ENCODE data around the gene P3H4. TPM values are rescaled to one million over a fixed set of nuclear protein-coding genes. Genes with fewer than 3 reads are reported as not detected.
A peak's percentile ranks its signal among the peaks of the same experiment; 100 is the strongest.

The P3H4 gene
- total RNA-seq, 6 donors from 2014 or later, result 5.8 to 26.2 (median 8.9) TPM

- no peak for ATAC-seq (ENCODE audit: low FRiP score in 2 of 2)
- Histone ChIP-seq H3K4me1 (peaks cover 49 to 81% (median 66%) of the 10 kb centered on the region in 4 donors), H3K36me3 (no peaks in the 10 kb centered on the region), H3K27ac (peak overlapping the region; percentile 91 to 96 (median 92)), H3K9me3 (no peaks in the 10 kb centered on the region), H3K27me3 (no peaks in the 10 kb centered on the region), H3K4me3 (peak overlapping the region in 3 of 4 donors; percentile 63 to 80 (median 75))
- TF ChIP-seq, protein P1, sequence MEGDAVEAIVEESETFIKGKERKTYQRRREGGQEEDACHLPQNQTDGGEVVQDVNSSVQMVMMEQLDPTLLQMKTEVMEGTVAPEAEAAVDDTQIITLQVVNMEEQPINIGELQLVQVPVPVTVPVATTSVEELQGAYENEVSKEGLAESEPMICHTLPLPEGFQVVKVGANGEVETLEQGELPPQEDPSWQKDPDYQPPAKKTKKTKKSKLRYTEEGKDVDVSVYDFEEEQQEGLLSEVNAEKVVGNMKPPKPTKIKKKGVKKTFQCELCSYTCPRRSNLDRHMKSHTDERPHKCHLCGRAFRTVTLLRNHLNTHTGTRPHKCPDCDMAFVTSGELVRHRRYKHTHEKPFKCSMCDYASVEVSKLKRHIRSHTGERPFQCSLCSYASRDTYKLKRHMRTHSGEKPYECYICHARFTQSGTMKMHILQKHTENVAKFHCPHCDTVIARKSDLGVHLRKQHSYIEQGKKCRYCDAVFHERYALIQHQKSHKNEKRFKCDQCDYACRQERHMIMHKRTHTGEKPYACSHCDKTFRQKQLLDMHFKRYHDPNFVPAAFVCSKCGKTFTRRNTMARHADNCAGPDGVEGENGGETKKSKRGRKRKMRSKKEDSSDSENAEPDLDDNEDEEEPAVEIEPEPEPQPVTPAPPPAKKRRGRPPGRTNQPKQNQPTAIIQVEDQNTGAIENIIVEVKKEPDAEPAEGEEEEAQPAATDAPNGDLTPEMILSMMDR (IDR thresholded peaks at IDR 0.05), result no peak
- DNase-seq, result peak in 1 of 2 donors; percentile 60
- 17 to 33% methylated on average over 3 to 6 of the region's 6 CpGs for WGBS, 2 donors
Measured at GRCh38 chr17:41784207-41784744, 27.5 kb downstream of the P3H4 start.

GRCh38 chr17:41782142-41782541 is 29.6 kb downstream of the P3H4 start:
- 16 to 40% methylated on average over 4 of the region's 4 CpGs for WGBS, 2 donors
- ATAC-seq (ENCODE audit: low FRiP score in 2 of 2) (no peak), DNase-seq (no peak)
- H3K4me3 ChIP-seq, result no peak overlapping the region
- peak overlapping the region; percentile 23 to 81 (median 73) for H3K27ac ChIP-seq
- H3K4me1 ChIP-seq, result peaks cover 68 to 86% (median 79%) of the 10 kb centered on the region in 4 donors
- H3K9me3 ChIP-seq, result no peaks in the 10 kb centered on the region
- H3K27me3 ChIP-seq, result no peaks in the 10 kb centered on the region
- no peaks in the 10 kb centered on the region for H3K36me3 ChIP-seq
- TF ChIP-seq POLR2AphosphoS5 (IDR thresholded peaks at IDR 0.05) (peak in 1 of 2 donors; percentile 25), POLR2A (IDR thresholded peaks at IDR 0.05) (no peak), EP300 (IDR thresholded peaks at IDR 0.05) (no peak)
- TF ChIP-seq, protein P1 (IDR thresholded peaks at IDR 0.05), result peak in 1 of 6 experiments; percentile 5

GRCh38 chr17:41781404-41782110 is 30.2 kb downstream of the P3H4 start:
- DNase-seq, result no peak
- H3K27ac ChIP-seq, result peak overlapping the region; percentile 23 to 81 (median 73)
- TF ChIP-seq EP300 (IDR thresholded peaks at IDR 0.05) (no peak), POLR2AphosphoS5 (IDR thresholded peaks at IDR 0.05) (no peak), POLR2A (IDR thresholded peaks at IDR 0.05) (no peak)
- TF ChIP-seq, protein P1 (IDR thresholded peaks at IDR 0.05), result no peak
- H3K27me3 ChIP-seq, result no peaks in the 10 kb centered on the region
- no peaks in the 10 kb centered on the region for H3K9me3 ChIP-seq
- no peak overlapping the region for H3K4me3 ChIP-seq
- WGBS, 2 donors, result 50 to 64% methylated on average over 12 of the region's 13 CpGs
- no peak for ATAC-seq (ENCODE audit: low FRiP score in 2 of 2)
- peaks cover 74 to 92% (median 82%) of the 10 kb centered on the region in 4 donors for H3K4me1 ChIP-seq
- no peaks in the 10 kb centered on the region for H3K36me3 ChIP-seq

- Histone ChIP-seq H3K27me3 (no peaks in the 10 kb centered on the region), H3K36me3 (no peaks in the 10 kb centered on the region), H3K4me3 (no peak overlapping the region), H3K4me1 (peaks cover 84 to 93% (median 88%) of the 10 kb centered on the region in 4 donors), H3K27ac (peak overlapping the region in 2 of 4 donors; percentile 87 to 90), H3K9me3 (no peaks in the 10 kb centered on the region)
- TF ChIP-seq POLR2A (IDR thresholded peaks at IDR 0.05) (no peak), EP300 (IDR thresholded peaks at IDR 0.05) (no peak), POLR2AphosphoS5 (IDR thresholded peaks at IDR 0.05) (no peak)
- TF ChIP-seq, protein P1 (IDR thresholded peaks at IDR 0.05), result no peak
- ATAC-seq (ENCODE audit: low FRiP score in 2 of 2) (no peak), DNase-seq (no peak)
- 100% methylated on average over 1 of the region's 1 CpG for WGBS, 2 donors
Measured at GRCh38 chr17:41779954-41780353, 31.8 kb downstream of the P3H4 start.

Measured in upper lobe of left lung (tissue), 6 donors.